Measurements from ENCODE around the gene SNX4.

- TF ChIP-seq POLR2A (IDR thresholded peaks at IDR 0.05) (no peak), CTCF (IDR thresholded peaks at IDR 0.05) (no peak), EP300 (IDR thresholded peaks at IDR 0.05) (no peak), POLR2AphosphoS5 (IDR thresholded peaks at IDR 0.05) (no peak)
Observed at GRCh38 chr3:125442506-125442905, 77.5 kb downstream of the SNX4 start.
